ENCODE measurements around the gene ST7. TPM values are rescaled to one million over a fixed set of nuclear protein-coding genes. Genes with fewer than 3 reads are reported as not detected.

The ST7 gene
- total and polyA plus RNA-seq, 2 donors (not counting 1 experiment from before 2014, with no cell fraction given), result 2.3 to 4.6 TPM

DNA sequence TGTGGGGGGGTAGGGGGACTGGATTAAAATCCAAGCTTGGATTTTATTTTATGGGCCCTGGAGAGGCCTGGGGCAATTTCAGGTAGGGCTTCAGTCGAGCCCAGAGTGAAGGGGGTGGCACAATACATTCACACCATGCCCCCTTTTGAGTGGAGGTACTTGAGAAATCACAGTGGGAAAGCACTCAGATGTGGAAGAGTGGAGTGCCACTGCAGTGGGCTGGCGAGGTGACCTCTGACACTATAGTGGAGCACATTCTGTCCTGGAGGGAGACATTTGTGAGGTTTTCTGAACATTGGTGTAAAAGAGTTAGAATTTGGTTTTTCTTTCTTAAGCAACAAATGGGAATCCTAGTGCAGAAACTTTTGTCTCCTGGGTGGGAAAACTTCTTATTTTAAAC lies 226.4 kb downstream of the ST7 start:
- no peak for ATAC-seq (ENCODE audit: low read depth)
- 100% methylated on average over 1 of the region's 2 CpGs for WGBS (ENCODE audit: insufficient coverage)
- H3K4me1 ChIP-seq (ENCODE audit: control insufficient read depth in 2 of 2, insufficient read depth in 2 of 2, low read length in 2 of 2), result no peaks in the 10 kb centered on the region
- no peaks in the 10 kb centered on the region for H3K36me3 ChIP-seq (replicated peaks in 1 of 2; ENCODE audit: control extremely low read depth in 1 of 2, control insufficient read depth in 1 of 2, extremely low read depth in 1 of 2, insufficient read depth in 2 of 2, low read length in 1 of 2)
- Mint-ChIP-seq H3K9me3 (ENCODE audit: insufficient read depth) (no peaks in the 10 kb centered on the region), H3K27me3 (no peaks in the 10 kb centered on the region), H3K4me3 (no peak overlapping the region), H3K27ac (no peak overlapping the region), H3K4me1 (no peaks in the 10 kb centered on the region)
- POLR2A ChIA-PET, result no interaction called here
- no peaks in the 10 kb centered on the region for H4K20me1 ChIP-seq (ENCODE audit: control insufficient read depth, insufficient read depth, low read length, poor library complexity, severe bottlenecking)
- H2AFZ ChIP-seq (ENCODE audit: insufficient read depth, low read depth, low read length, poor library complexity, severe bottlenecking), result no peak overlapping the region
- H3K79me2 ChIP-seq (ENCODE audit: control insufficient read depth, insufficient read depth, low read length), result no peaks in the 10 kb centered on the region
- intact Hi-C loops (cut with micrococcal nuclease), result no loop called here
- no peak overlapping the region for H3K27ac ChIP-seq (ENCODE audit: low read length in 2 of 2)
- no peaks in the 10 kb centered on the region for H3K9me3 ChIP-seq (ENCODE audit: control extremely low read depth in 1 of 3, control insufficient read depth in 2 of 3, insufficient read depth in 1 of 3, low read length in 2 of 3)
- CTCF ChIA-PET, result no interaction called here
- no peak overlapping the region for H3K4me3 ChIP-seq (ENCODE audit: control extremely low read depth in 1 of 5, extremely low read depth in 1 of 5, insufficient read depth in 1 of 5, low read depth in 2 of 5, low read length in 4 of 5)
- TF ChIP-seq, protein P1, sequence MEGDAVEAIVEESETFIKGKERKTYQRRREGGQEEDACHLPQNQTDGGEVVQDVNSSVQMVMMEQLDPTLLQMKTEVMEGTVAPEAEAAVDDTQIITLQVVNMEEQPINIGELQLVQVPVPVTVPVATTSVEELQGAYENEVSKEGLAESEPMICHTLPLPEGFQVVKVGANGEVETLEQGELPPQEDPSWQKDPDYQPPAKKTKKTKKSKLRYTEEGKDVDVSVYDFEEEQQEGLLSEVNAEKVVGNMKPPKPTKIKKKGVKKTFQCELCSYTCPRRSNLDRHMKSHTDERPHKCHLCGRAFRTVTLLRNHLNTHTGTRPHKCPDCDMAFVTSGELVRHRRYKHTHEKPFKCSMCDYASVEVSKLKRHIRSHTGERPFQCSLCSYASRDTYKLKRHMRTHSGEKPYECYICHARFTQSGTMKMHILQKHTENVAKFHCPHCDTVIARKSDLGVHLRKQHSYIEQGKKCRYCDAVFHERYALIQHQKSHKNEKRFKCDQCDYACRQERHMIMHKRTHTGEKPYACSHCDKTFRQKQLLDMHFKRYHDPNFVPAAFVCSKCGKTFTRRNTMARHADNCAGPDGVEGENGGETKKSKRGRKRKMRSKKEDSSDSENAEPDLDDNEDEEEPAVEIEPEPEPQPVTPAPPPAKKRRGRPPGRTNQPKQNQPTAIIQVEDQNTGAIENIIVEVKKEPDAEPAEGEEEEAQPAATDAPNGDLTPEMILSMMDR (IDR thresholded peaks at IDR 0.05), result no peak
- TF ChIP-seq EZH2 (IDR thresholded peaks at IDR 0.05; ENCODE audit: borderline replicate concordance, insufficient read depth, low read depth, low read length, poor library complexity, severe bottlenecking), result no peak
- H3K4me2 ChIP-seq (replicated peaks; ENCODE audit: low read depth, low read length, poor library complexity, severe bottlenecking), result no peak overlapping the region
- no peak for DNase-seq
- H3K27me3 ChIP-seq (replicated peaks in 1 of 4; ENCODE audit: control extremely low read depth in 1 of 4, control insufficient read depth in 3 of 4, insufficient read depth in 4 of 4, low read length in 3 of 4), result no peaks in the 10 kb centered on the region
- H3K9ac ChIP-seq (ENCODE audit: low read length), result no peak overlapping the region

GRCh38 chr7:117183729-117184128 lies 230.4 kb downstream of the ST7 start:
- Histone ChIP-seq H3K9ac (ENCODE audit: low read length) (no peak overlapping the region), H3K27me3 (replicated peaks in 1 of 4; ENCODE audit: control extremely low read depth in 1 of 4, control insufficient read depth in 3 of 4, insufficient read depth in 4 of 4, low read length in 3 of 4) (no peaks in the 10 kb centered on the region), H3K9me3 (ENCODE audit: control extremely low read depth in 1 of 3, control insufficient read depth in 2 of 3, insufficient read depth in 1 of 3, low read length in 2 of 3) (no peaks in the 10 kb centered on the region), H2AFZ (ENCODE audit: insufficient read depth, low read depth, low read length, poor library complexity, severe bottlenecking) (no peak overlapping the region), H3K4me3 (ENCODE audit: control extremely low read depth in 1 of 5, extremely low read depth in 1 of 5, insufficient read depth in 1 of 5, low read depth in 2 of 5, low read length in 4 of 5) (no peak overlapping the region), H3K4me1 (ENCODE audit: control insufficient read depth in 2 of 2, insufficient read depth in 2 of 2, low read length in 2 of 2) (no peaks in the 10 kb centered on the region), H3K4me2 (replicated peaks; ENCODE audit: low read depth, low read length, poor library complexity, severe bottlenecking) (no peak overlapping the region), H3K36me3 (replicated peaks in 1 of 2; ENCODE audit: control extremely low read depth in 1 of 2, control insufficient read depth in 1 of 2, extremely low read depth in 1 of 2, insufficient read depth in 2 of 2, low read length in 1 of 2) (no peaks in the 10 kb centered on the region), H3K79me2 (ENCODE audit: control insufficient read depth, insufficient read depth, low read length) (no peaks in the 10 kb centered on the region), H4K20me1 (ENCODE audit: control insufficient read depth, insufficient read depth, low read length, poor library complexity, severe bottlenecking) (no peaks in the 10 kb centered on the region), H3K27ac (ENCODE audit: low read length in 2 of 2) (no peak overlapping the region)
- no peak overlapping the region for H3K27ac Mint-ChIP-seq
- ChIA-PET POLR2A (no interaction called here), CTCF (no interaction called here)
- no CpG with 5 or more reads among the region's 2 CpGs for WGBS (ENCODE audit: insufficient coverage)
- TF ChIP-seq EZH2 (IDR thresholded peaks at IDR 0.05; ENCODE audit: borderline replicate concordance, insufficient read depth, low read depth, low read length, poor library complexity, severe bottlenecking), result no peak
- TF ChIP-seq, protein P1 (IDR thresholded peaks at IDR 0.05), result no peak
- no peaks in the 10 kb centered on the region for H3K9me3 Mint-ChIP-seq (ENCODE audit: insufficient read depth)
- no peaks in the 10 kb centered on the region for H3K27me3 Mint-ChIP-seq
- intact Hi-C loops (cut with micrococcal nuclease), result no loop called here
- no peak overlapping the region for H3K4me3 Mint-ChIP-seq
- ATAC-seq (ENCODE audit: low read depth) (no peak), DNase-seq (no peak)
- no peaks in the 10 kb centered on the region for H3K4me1 Mint-ChIP-seq
